DOHH2 (cell line): ENCODE results near the gene SEC61A1.

Experiments
- EZH2phosphoT487 ChIP-seq: fragments of 200-600 bp; sonication (generic); IDR thresholded peaks from 2 replicates; pipeline ENCODE4 v1.6.1; 2017; ENCODE audit warnings: borderline replicate concordance, mild to moderate bottlenecking, antibody characterized with exemption, low read length, moderate library complexity, mixed read lengths
- TF ChIP-seq, protein P1 (sequence below): fragments of 200-600 bp; sonication (generic); IDR thresholded peaks from one replicate; pipeline ENCODE4 v1.5.1; 2014; ENCODE audit warnings: antibody characterized with exemption, mild to moderate bottlenecking, low read depth, low read length; ENCODE audit not compliant: poor library complexity, severe bottlenecking

DNA sequence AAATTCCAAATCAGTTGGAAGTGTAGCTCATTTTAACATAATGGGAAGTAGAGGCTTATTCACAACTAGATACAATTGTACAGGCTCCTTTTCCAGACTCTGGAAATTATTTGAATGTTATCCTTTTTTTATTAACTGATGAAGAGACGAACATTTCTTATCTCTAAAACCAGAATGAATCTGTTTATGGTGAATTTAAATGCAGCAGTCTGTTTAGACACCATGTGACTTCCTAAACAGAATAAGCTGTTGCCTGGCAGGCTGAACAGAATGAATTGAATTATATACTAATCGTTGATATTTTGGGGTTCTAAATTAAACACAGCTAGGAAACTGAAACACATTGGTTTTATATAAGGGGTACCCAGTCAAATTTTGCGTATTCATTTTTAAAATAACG is 4.0 kb downstream of the SEC61A1 start:
- TF ChIP-seq, protein P1, sequence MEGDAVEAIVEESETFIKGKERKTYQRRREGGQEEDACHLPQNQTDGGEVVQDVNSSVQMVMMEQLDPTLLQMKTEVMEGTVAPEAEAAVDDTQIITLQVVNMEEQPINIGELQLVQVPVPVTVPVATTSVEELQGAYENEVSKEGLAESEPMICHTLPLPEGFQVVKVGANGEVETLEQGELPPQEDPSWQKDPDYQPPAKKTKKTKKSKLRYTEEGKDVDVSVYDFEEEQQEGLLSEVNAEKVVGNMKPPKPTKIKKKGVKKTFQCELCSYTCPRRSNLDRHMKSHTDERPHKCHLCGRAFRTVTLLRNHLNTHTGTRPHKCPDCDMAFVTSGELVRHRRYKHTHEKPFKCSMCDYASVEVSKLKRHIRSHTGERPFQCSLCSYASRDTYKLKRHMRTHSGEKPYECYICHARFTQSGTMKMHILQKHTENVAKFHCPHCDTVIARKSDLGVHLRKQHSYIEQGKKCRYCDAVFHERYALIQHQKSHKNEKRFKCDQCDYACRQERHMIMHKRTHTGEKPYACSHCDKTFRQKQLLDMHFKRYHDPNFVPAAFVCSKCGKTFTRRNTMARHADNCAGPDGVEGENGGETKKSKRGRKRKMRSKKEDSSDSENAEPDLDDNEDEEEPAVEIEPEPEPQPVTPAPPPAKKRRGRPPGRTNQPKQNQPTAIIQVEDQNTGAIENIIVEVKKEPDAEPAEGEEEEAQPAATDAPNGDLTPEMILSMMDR: no peak
- TF ChIP-seq EZH2phosphoT487: no peak
